Skin epidermis (tissue), 12 donors: ENCODE measurements around the gene UBR7.

Experiments used
- H3K27ac ChIP-seq, 21 experiments: fragments of 200-600 bp; sonication (generic) in 11 of 21; one replicate each; pipeline ENCODE4 v1.5.0; 2020; ENCODE audit warnings: mild to moderate bottlenecking in 3 of 21, inconsistent platforms in 2 of 21, moderate library complexity in 2 of 21
- H3K4me3 ChIP-seq, 7 experiments: fragments of 200-600 bp; sonication (generic) in 2 of 7; one replicate each; pipeline ENCODE4 v1.5.0; 2020; ENCODE audit warnings: inconsistent platforms in 2 of 7, mild to moderate bottlenecking in 2 of 7, moderate library complexity in 1 of 7

The UBR7 gene

GRCh38 chr14:93240678-93241000 lies 33.6 kb downstream of the UBR7 start:
- no peak overlapping the region for H3K27ac ChIP-seq

GRCh38 chr14:93245764-93246420 lies 38.8 kb downstream of the UBR7 start:
- H3K27ac ChIP-seq = no peak overlapping the region
- no peak overlapping the region for H3K4me3 ChIP-seq

More at GRCh38 chr14:93240678-93241000, 33.6 kb downstream of the UBR7 start:
- no peak overlapping the region for H3K4me3 ChIP-seq

- Histone ChIP-seq H3K4me3 (no peak overlapping the region), H3K27ac (no peak overlapping the region)
Measured at GRCh38 chr14:93246534-93246933, 39.5 kb downstream of the UBR7 start.

GRCh38 chr14:93249128-93249831 lies 42.2 kb downstream of the UBR7 start:
- Histone ChIP-seq H3K4me3 (no peak overlapping the region), H3K27ac (no peak overlapping the region)

- Histone ChIP-seq H3K27ac (no peak overlapping the region), H3K4me3 (no peak overlapping the region)
Measured at GRCh38 chr14:93262446-93262845, 55.4 kb downstream of the UBR7 start.

- H3K27ac ChIP-seq = no peak overlapping the region
- H3K4me3 ChIP-seq = no peak overlapping the region
Measured at GRCh38 chr14:93263416-93263815, 56.4 kb downstream of the UBR7 start.

GRCh38 chr14:93266127-93266526 lies 59.1 kb downstream of the UBR7 start:
- Histone ChIP-seq H3K27ac (no peak overlapping the region), H3K4me3 (no peak overlapping the region)

GRCh38 chr14:93267149-93267711 lies 60.2 kb downstream of the UBR7 start:
- Histone ChIP-seq H3K4me3 (no peak overlapping the region), H3K27ac (no peak overlapping the region)

- no peak overlapping the region for H3K4me3 ChIP-seq
- H3K27ac ChIP-seq = no peak overlapping the region
Measured at GRCh38 chr14:93268406-93268805, 61.4 kb downstream of the UBR7 start.

- Histone ChIP-seq H3K4me3 (no peak overlapping the region), H3K27ac (no peak overlapping the region)
Measured at GRCh38 chr14:93269341-93270068, 62.4 kb downstream of the UBR7 start.

GRCh38 chr14:93271111-93271510 lies 64.1 kb downstream of the UBR7 start:
- H3K27ac ChIP-seq = no peak overlapping the region

GRCh38 chr14:93274055-93274806 lies 67.2 kb downstream of the UBR7 start:
- no peak overlapping the region for H3K27ac ChIP-seq
- no peak overlapping the region for H3K4me3 ChIP-seq

More at GRCh38 chr14:93271111-93271510, 64.1 kb downstream of the UBR7 start:
- H3K4me3 ChIP-seq = no peak overlapping the region

- Histone ChIP-seq H3K27ac (no peak overlapping the region), H3K4me3 (no peak overlapping the region)
Measured at GRCh38 chr14:93276031-93276716, 69.1 kb downstream of the UBR7 start.
